Neural crest cell (in vitro differentiated cells): Measurements from ENCODE around the gene PEX7. TPM values are rescaled to one million over a fixed set of nuclear protein-coding genes. Genes with fewer than 3 reads are reported as not detected.
"Not testable (repeated sequence)": the region's sequence is repeated elsewhere in the genome, so short reads cannot be mapped to it uniquely, and the experiment has no call there.

Experiments
- DNase-seq: peaks from one replicate; pipeline ENCODE4 v3.0.0; 2021; ENCODE audit warnings: low read depth, mixed read lengths, low spot score
- H3K27ac Mint-ChIP-seq: one replicate; pipeline ENCODE4 v1.8.0; 2021; ENCODE audit warnings: mild to moderate bottlenecking, mixed read lengths; ENCODE audit not compliant: unreplicated experiment
- H3K27me3 Mint-ChIP-seq: 2 replicates; pipeline ENCODE4 v1.8.0; 2021; ENCODE audit warnings: low read depth, mild to moderate bottlenecking, mixed read lengths
- H3K36me3 Mint-ChIP-seq: 2 replicates; pipeline ENCODE4 v1.8.0; 2021; ENCODE audit warnings: low read depth, mild to moderate bottlenecking, mixed read lengths
- H3K4me1 Mint-ChIP-seq: 2 replicates; pipeline ENCODE4 v1.8.0; 2021; ENCODE audit warnings: mixed read lengths
- H3K4me3 Mint-ChIP-seq: one replicate; pipeline ENCODE4 v1.8.0; 2021; ENCODE audit warnings: mild to moderate bottlenecking, mixed read lengths
- H3K9me3 Mint-ChIP-seq: 2 replicates; pipeline ENCODE4 v1.8.0; 2021; ENCODE audit warnings: mixed read lengths
- CTCF ChIP-seq: fragments of 200-600 bp; sonication (generic); conservative IDR thresholded peaks from 2 replicates; pipeline ENCODE4 v1.5.0; 2021; ENCODE audit warnings: antibody characterized with exemption, mild to moderate bottlenecking
- total RNA-seq: library from RNA; stranded (reverse); gene quantifications from 2 replicates; pipeline ENCODE4 v1.2.1, GENCODE V29; 2021

The PEX7 gene
- total RNA-seq, 1 donor from 2014 or later: 5.3 TPM

GRCh38 chr6:136932599-136932998 is 110.2 kb downstream of the PEX7 start:
- no peak overlapping the region for H3K27ac Mint-ChIP-seq
- H3K27me3 Mint-ChIP-seq: peaks cover 7% of the 10 kb centered on the region
- H3K36me3 Mint-ChIP-seq: no peaks in the 10 kb centered on the region
- H3K4me1 Mint-ChIP-seq: no peaks in the 10 kb centered on the region
- no peak overlapping the region for H3K4me3 Mint-ChIP-seq
- peaks cover 3% of the 10 kb centered on the region for H3K9me3 Mint-ChIP-seq
- DNase-seq: no peak
- no peak for TF ChIP-seq CTCF

- H3K4me3 Mint-ChIP-seq: no peak overlapping the region
- peaks cover 8% of the 10 kb centered on the region for H3K9me3 Mint-ChIP-seq
Measured at GRCh38 chr6:136945072-136945471, 122.7 kb downstream of the PEX7 start.

GRCh38 chr6:136945711-136946121 is 123.3 kb downstream of the PEX7 start:
- H3K36me3 Mint-ChIP-seq: peaks cover 2% of the 10 kb centered on the region
- H3K27me3 Mint-ChIP-seq: no peaks in the 10 kb centered on the region
- peaks cover 8% of the 10 kb centered on the region for H3K9me3 Mint-ChIP-seq
- no peak overlapping the region for H3K27ac Mint-ChIP-seq
- TF ChIP-seq CTCF: no peak
- no peak for DNase-seq
- H3K4me1 Mint-ChIP-seq: peaks cover 4% of the 10 kb centered on the region
- H3K4me3 Mint-ChIP-seq: no peak overlapping the region

More at GRCh38 chr6:136945072-136945471, 122.7 kb downstream of the PEX7 start:
- H3K27me3 Mint-ChIP-seq: no peaks in the 10 kb centered on the region
- no peak for DNase-seq
- H3K36me3 Mint-ChIP-seq: peaks cover 2% of the 10 kb centered on the region
- H3K4me1 Mint-ChIP-seq: peaks cover 4% of the 10 kb centered on the region
- TF ChIP-seq CTCF: no peak
- H3K27ac Mint-ChIP-seq: no peak overlapping the region

GRCh38 chr6:136947037-136947436 is 124.6 kb downstream of the PEX7 start:
- DNase-seq: no peak
- no peaks in the 10 kb centered on the region for H3K27me3 Mint-ChIP-seq
- no peak for TF ChIP-seq CTCF
- H3K4me3 Mint-ChIP-seq: no peak overlapping the region
- H3K9me3 Mint-ChIP-seq: peaks cover 8% of the 10 kb centered on the region
- peaks cover 4% of the 10 kb centered on the region for H3K4me1 Mint-ChIP-seq
- H3K27ac Mint-ChIP-seq: no peak overlapping the region
- peaks cover 2% of the 10 kb centered on the region for H3K36me3 Mint-ChIP-seq

- H3K9me3 Mint-ChIP-seq, DNase-seq, H3K4me1 Mint-ChIP-seq, H3K27me3 Mint-ChIP-seq, H3K4me3 Mint-ChIP-seq, H3K36me3 Mint-ChIP-seq, H3K27ac Mint-ChIP-seq: not testable (repeated sequence)
Measured at GRCh38 chr6:136949957-136950356, 127.6 kb downstream of the PEX7 start.

- TF ChIP-seq CTCF: no peak
Measured at GRCh38 chr6:136950436-136951126, 128.2 kb downstream of the PEX7 start.

More at GRCh38 chr6:136950436-136951126, 128.2 kb downstream of the PEX7 start:
- no peak overlapping the region for H3K4me3 Mint-ChIP-seq
- H3K4me1 Mint-ChIP-seq: peaks cover 4% of the 10 kb centered on the region
- H3K9me3 Mint-ChIP-seq: peaks cover 8% of the 10 kb centered on the region
- peaks cover 2% of the 10 kb centered on the region for H3K36me3 Mint-ChIP-seq
- no peaks in the 10 kb centered on the region for H3K27me3 Mint-ChIP-seq
- DNase-seq: no peak
- H3K27ac Mint-ChIP-seq: no peak overlapping the region
